MM.1S (cell line): Measurements from ENCODE around the gene MYO5C.

Source experiments
- DNase-seq: peaks from one replicate; pipeline ENCODE4 v3.0.0-alpha.2; 2015
- H2AFZ ChIP-seq: fragments of 300-600 bp; sonication (generic); 2 replicates; pipeline ENCODE4 v1.6.0; 2016; ENCODE audit warnings: antibody characterized with exemption, low read length
- H3F3A ChIP-seq: fragments of 300-600 bp; sonication (generic); 2 replicates; pipeline ENCODE4 v1.6.1; 2016; ENCODE audit warnings: mild to moderate bottlenecking, antibody characterized with exemption, low read length, moderate library complexity, mixed read lengths; ENCODE audit not compliant: insufficient read depth
- H3K27ac ChIP-seq: fragments of 300-600 bp; sonication (generic); 2 replicates; pipeline ENCODE4 v1.5.1; 2016; ENCODE audit warnings: mild to moderate bottlenecking, low read length
- H3K27me3 ChIP-seq: fragments of 300-600 bp; sonication (generic); replicated peaks from 2 replicates; pipeline ENCODE4 v1.6.0; 2016; ENCODE audit warnings: low read length; ENCODE audit not compliant: insufficient read depth
- H3K36me3 ChIP-seq: fragments of 300-600 bp; sonication (generic); replicated peaks from 2 replicates; pipeline ENCODE4 v1.6.1; 2016; ENCODE audit warnings: mild to moderate bottlenecking, low read length, mixed read lengths; ENCODE audit not compliant: insufficient read depth
- H3K4me1 ChIP-seq: fragments of 300-600 bp; sonication (generic); 2 replicates; pipeline ENCODE4 v1.6.1; 2016; ENCODE audit warnings: low read length, mixed read lengths
- H3K4me2 ChIP-seq: fragments of 300-600 bp; sonication (generic); 2 replicates; pipeline ENCODE4 v1.6.0; 2016; ENCODE audit warnings: low read depth, low read length
- H3K4me3 ChIP-seq: fragments of 300-600 bp; sonication (generic); 2 replicates; pipeline ENCODE4 v1.5.1; 2016; ENCODE audit warnings: low read length, mixed read lengths
- H3K79me2 ChIP-seq: fragments of 300-600 bp; sonication (generic); 2 replicates; pipeline ENCODE4 v1.6.1; 2016; ENCODE audit warnings: mixed run types, low read length, mixed read lengths
- H3K9ac ChIP-seq: fragments of 300-600 bp; sonication (generic); 2 replicates; pipeline ENCODE4 v1.6.1; 2016; ENCODE audit warnings: low read length, mixed read lengths
- H3K9me2 ChIP-seq: fragments of 300-600 bp; sonication (generic); replicated peaks from 2 replicates; pipeline ENCODE4 v1.6.1; 2016; ENCODE audit warnings: mild to moderate bottlenecking, low read length, mixed read lengths; ENCODE audit not compliant: insufficient read depth
- H3K9me3 ChIP-seq: fragments of 300-600 bp; sonication (generic); replicated peaks from 2 replicates; pipeline ENCODE4 v1.6.1; 2016; ENCODE audit warnings: mild to moderate bottlenecking, low read length, mixed read lengths; ENCODE audit not compliant: insufficient read depth
- H4K20me1 ChIP-seq: fragments of 300-600 bp; sonication (generic); 2 replicates; pipeline ENCODE4 v1.6.1; 2016; ENCODE audit warnings: mild to moderate bottlenecking, low read length, moderate library complexity, mixed read lengths; ENCODE audit not compliant: insufficient read depth
- CTCF ChIP-seq: fragments of 300-600 bp; sonication (generic); IDR thresholded peaks from 2 replicates; pipeline ENCODE4 v1.5.1; 2016; ENCODE audit warnings: antibody characterized with exemption, low read length, mixed read lengths
- EZH2 ChIP-seq: fragments of 300-600 bp; sonication (generic); optimal IDR thresholded peaks from 2 replicates; pipeline ENCODE3; 2017; ENCODE audit warnings: low read depth, mild to moderate bottlenecking, antibody characterized with exemption, low read length, mixed read lengths
- EZH2phosphoT487 ChIP-seq: fragments of 300-600 bp; sonication (generic); IDR thresholded peaks from 2 replicates; pipeline ENCODE4 v1.6.1; 2018; ENCODE audit warnings: antibody characterized with exemption, low read length

MYO5C gene

GRCh38 chr15:52144656-52145178 lies 150.9 kb downstream of the MYO5C start:
- no peak overlapping the region for H2AFZ ChIP-seq
- H3K9me2 ChIP-seq = no peaks in the 10 kb centered on the region
- no peak overlapping the region for H3K4me2 ChIP-seq
- H3K27ac ChIP-seq = no peak overlapping the region
- no peak overlapping the region for H3K9ac ChIP-seq
- H3K79me2 ChIP-seq = no peaks in the 10 kb centered on the region
- no peaks in the 10 kb centered on the region for H4K20me1 ChIP-seq
- H3K9me3 ChIP-seq = no peaks in the 10 kb centered on the region
- H3K27me3 ChIP-seq = no peaks in the 10 kb centered on the region
- H3K36me3 ChIP-seq = no peaks in the 10 kb centered on the region; the same call in 1 of the 2 replicates
- H3F3A ChIP-seq = no peaks in the 10 kb centered on the region
- DNase-seq = no peak
- no peaks in the 10 kb centered on the region for H3K4me1 ChIP-seq
- TF ChIP-seq EZH2phosphoT487 = no peak
- no peak for TF ChIP-seq CTCF
- no peak for TF ChIP-seq EZH2
- no peak overlapping the region for H3K4me3 ChIP-seq

- Histone ChIP-seq H3K4me1 (no peaks in the 10 kb centered on the region), H3F3A (no peaks in the 10 kb centered on the region), H3K9me2 (no peaks in the 10 kb centered on the region), H4K20me1 (no peaks in the 10 kb centered on the region), H3K79me2 (no peaks in the 10 kb centered on the region), H3K27ac (no peak overlapping the region), H3K9me3 (no peaks in the 10 kb centered on the region), H3K27me3 (no peaks in the 10 kb centered on the region), H3K4me2 (no peak overlapping the region), H3K36me3 (no peaks in the 10 kb centered on the region), H3K4me3 (no peak overlapping the region), H3K9ac (no peak overlapping the region), H2AFZ (no peak overlapping the region)
- TF ChIP-seq EZH2phosphoT487 = no peak
- no peak for TF ChIP-seq CTCF
- TF ChIP-seq EZH2 = no peak
- DNase-seq = no peak
Observed at GRCh38 chr15:52143873-52144272, 151.7 kb downstream of the MYO5C start.
